ENCODE data around the gene TNPO1. TPM values are rescaled to one million over a fixed set of nuclear protein-coding genes. Genes with fewer than 3 reads are reported as not detected.
A peak's percentile ranks its signal among the peaks of the same experiment; 100 is the strongest.

Gene TNPO1
- total and polyA plus RNA-seq, 10 of the 15 experiments (the other 5 are each of a cell fraction or from before 2014, with no cell fraction given), result 18.1 to 123 (median 79.2) TPM

GRCh38 chr5:72847989-72848473 lies 31.6 kb downstream of the TNPO1 start (continued):
- TF ChIP-seq ZNF217 (IDR thresholded peaks at IDR 0.05) (no peak), TCF12 (IDR thresholded peaks at IDR 0.05; ENCODE audit: low read depth, low read length) (peak; percentile 69; the same call in 1 of the 2 replicates), MYB (IDR thresholded peaks at IDR 0.05; ENCODE audit: borderline replicate concordance, low read depth, low read length) (no peak), SIN3A (IDR thresholded peaks at IDR 0.05; ENCODE audit: low read depth, low read length) (peak; percentile 65; the same call in 1 of the 2 replicates), ZNF622 (IDR thresholded peaks at IDR 0.05) (no peak), NR2C2 (IDR thresholded peaks at IDR 0.05; ENCODE audit: borderline replicate concordance, control insufficient read depth, insufficient read length, low read depth) (no peak), HDAC6 (IDR thresholded peaks at IDR 0.05; ENCODE audit: unreplicated experiment) (peak; percentile 59), CHD1 (IDR thresholded peaks at IDR 0.05; ENCODE audit: low read depth, low read length) (no peak), TARDBP (IDR thresholded peaks at IDR 0.05; ENCODE audit: borderline replicate concordance) (no peak; the same call in 1 of the 2 replicates), SREBF2 (IDR thresholded peaks at IDR 0.05; ENCODE audit: low read length) (no peak), ZNF24 (IDR thresholded peaks at IDR 0.05) (no peak), POLR2AphosphoS2 (IDR thresholded peaks at IDR 0.05; ENCODE audit: low read depth, low read length) (peak; percentile 75), KDM1A (IDR thresholded peaks at IDR 0.05; ENCODE audit: borderline replicate concordance) (no peak), MTA3 (IDR thresholded peaks at IDR 0.05; ENCODE audit: borderline replicate concordance, low read length) (no peak; the same call in 1 of the 2 replicates), PRDM15 (CRISPR knock-in tag; IDR thresholded peaks at IDR 0.05) (no peak), ZBTB4 (CRISPR knock-in tag; IDR thresholded peaks at IDR 0.05) (no peak), NFXL1 (IDR thresholded peaks at IDR 0.05; ENCODE audit: borderline replicate concordance) (no peak), ELK1 (IDR thresholded peaks at IDR 0.05; ENCODE audit: low read depth, low read length) (no peak), SKIL (IDR thresholded peaks at IDR 0.05; ENCODE audit: low read depth, poor library complexity, severe bottlenecking) (peak; percentile 57), MEF2A (IDR thresholded peaks at IDR 0.05; ENCODE audit: insufficient read depth, low read depth, low read length) (0 out of 2 replicates have a peak, but pooled peaks have one; percentile 31), RCOR1 (conservative IDR thresholded peaks at IDR 0.05; ENCODE audit: low read depth, low read length) (no peak), LARP7 (IDR thresholded peaks at IDR 0.05) (0 out of 2 replicates have a peak, but pooled peaks have one; percentile 58)

All from GM12878 (cell line).